ENCODE data around the gene PLEKHJ1. TPM values are rescaled to one million over a fixed set of nuclear protein-coding genes. Genes with fewer than 3 reads are reported as not detected.

PLEKHJ1 gene
- polyA plus RNA-seq, 1 donor from 2014 or later = 219 TPM

GRCh38 chr19:2213799-2214198 lies 22.3 kb downstream of the PLEKHJ1 start:
- no peak overlapping the region for H3K4me2 ChIP-seq (ENCODE audit: low read length)
- no peaks in the 10 kb centered on the region for H3F3A ChIP-seq (ENCODE audit: insufficient read depth, low read length, poor library complexity, severe bottlenecking)
- no peaks in the 10 kb centered on the region for H3K27me3 ChIP-seq (ENCODE audit: insufficient read depth, low read depth, low read length)
- H3K9ac ChIP-seq (ENCODE audit: low read length) = no peak overlapping the region
- H3K9me3 ChIP-seq (ENCODE audit: low read length) = no peaks in the 10 kb centered on the region
- no peaks in the 10 kb centered on the region for H3K9me2 ChIP-seq (ENCODE audit: insufficient read depth, low read length)
- H4K20me1 ChIP-seq (ENCODE audit: insufficient read depth) = no peaks in the 10 kb centered on the region
- H3K36me3 ChIP-seq (ENCODE audit: insufficient read depth, low read length) = no peaks in the 10 kb centered on the region
- H3K27ac ChIP-seq (ENCODE audit: low read length) = no peak overlapping the region
- no peak overlapping the region for H3K4me3 ChIP-seq (ENCODE audit: low read length)
- H3K79me2 ChIP-seq (replicated peaks; ENCODE audit: insufficient read depth, low read length) = no peaks in the 10 kb centered on the region
- H2AFZ ChIP-seq (ENCODE audit: low read depth, low read length) = no peak overlapping the region
- TF ChIP-seq, protein P1, sequence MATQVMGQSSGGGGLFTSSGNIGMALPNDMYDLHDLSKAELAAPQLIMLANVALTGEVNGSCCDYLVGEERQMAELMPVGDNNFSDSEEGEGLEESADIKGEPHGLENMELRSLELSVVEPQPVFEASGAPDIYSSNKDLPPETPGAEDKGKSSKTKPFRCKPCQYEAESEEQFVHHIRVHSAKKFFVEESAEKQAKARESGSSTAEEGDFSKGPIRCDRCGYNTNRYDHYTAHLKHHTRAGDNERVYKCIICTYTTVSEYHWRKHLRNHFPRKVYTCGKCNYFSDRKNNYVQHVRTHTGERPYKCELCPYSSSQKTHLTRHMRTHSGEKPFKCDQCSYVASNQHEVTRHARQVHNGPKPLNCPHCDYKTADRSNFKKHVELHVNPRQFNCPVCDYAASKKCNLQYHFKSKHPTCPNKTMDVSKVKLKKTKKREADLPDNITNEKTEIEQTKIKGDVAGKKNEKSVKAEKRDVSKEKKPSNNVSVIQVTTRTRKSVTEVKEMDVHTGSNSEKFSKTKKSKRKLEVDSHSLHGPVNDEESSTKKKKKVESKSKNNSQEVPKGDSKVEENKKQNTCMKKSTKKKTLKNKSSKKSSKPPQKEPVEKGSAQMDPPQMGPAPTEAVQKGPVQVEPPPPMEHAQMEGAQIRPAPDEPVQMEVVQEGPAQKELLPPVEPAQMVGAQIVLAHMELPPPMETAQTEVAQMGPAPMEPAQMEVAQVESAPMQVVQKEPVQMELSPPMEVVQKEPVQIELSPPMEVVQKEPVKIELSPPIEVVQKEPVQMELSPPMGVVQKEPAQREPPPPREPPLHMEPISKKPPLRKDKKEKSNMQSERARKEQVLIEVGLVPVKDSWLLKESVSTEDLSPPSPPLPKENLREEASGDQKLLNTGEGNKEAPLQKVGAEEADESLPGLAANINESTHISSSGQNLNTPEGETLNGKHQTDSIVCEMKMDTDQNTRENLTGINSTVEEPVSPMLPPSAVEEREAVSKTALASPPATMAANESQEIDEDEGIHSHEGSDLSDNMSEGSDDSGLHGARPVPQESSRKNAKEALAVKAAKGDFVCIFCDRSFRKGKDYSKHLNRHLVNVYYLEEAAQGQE (IDR thresholded peaks at IDR 0.05; ENCODE audit: borderline replicate concordance) = no peak
- TF ChIP-seq POLR2AphosphoS5 (IDR thresholded peaks at IDR 0.05) (no peak), TAF1 (IDR thresholded peaks at IDR 0.05; ENCODE audit: low read depth) (no peak), EZH2 (IDR thresholded peaks at IDR 0.05; ENCODE audit: borderline replicate concordance, insufficient read depth, low read length, poor library complexity, severe bottlenecking) (no peak), MXI1 (conservative IDR thresholded peaks at IDR 0.05; ENCODE audit: poor library complexity, severe bottlenecking) (no peak), RAD21 (conservative IDR thresholded peaks at IDR 0.05) (no peak), SMC3 (conservative IDR thresholded peaks at IDR 0.05; ENCODE audit: poor library complexity) (no peak), EP300 (conservative IDR thresholded peaks at IDR 0.05; ENCODE audit: poor library complexity, severe bottlenecking) (no peak)
- TF ChIP-seq, protein P2, sequence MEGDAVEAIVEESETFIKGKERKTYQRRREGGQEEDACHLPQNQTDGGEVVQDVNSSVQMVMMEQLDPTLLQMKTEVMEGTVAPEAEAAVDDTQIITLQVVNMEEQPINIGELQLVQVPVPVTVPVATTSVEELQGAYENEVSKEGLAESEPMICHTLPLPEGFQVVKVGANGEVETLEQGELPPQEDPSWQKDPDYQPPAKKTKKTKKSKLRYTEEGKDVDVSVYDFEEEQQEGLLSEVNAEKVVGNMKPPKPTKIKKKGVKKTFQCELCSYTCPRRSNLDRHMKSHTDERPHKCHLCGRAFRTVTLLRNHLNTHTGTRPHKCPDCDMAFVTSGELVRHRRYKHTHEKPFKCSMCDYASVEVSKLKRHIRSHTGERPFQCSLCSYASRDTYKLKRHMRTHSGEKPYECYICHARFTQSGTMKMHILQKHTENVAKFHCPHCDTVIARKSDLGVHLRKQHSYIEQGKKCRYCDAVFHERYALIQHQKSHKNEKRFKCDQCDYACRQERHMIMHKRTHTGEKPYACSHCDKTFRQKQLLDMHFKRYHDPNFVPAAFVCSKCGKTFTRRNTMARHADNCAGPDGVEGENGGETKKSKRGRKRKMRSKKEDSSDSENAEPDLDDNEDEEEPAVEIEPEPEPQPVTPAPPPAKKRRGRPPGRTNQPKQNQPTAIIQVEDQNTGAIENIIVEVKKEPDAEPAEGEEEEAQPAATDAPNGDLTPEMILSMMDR (IDR thresholded peaks at IDR 0.05; ENCODE audit: poor library complexity, severe bottlenecking) = no peak

DNA sequence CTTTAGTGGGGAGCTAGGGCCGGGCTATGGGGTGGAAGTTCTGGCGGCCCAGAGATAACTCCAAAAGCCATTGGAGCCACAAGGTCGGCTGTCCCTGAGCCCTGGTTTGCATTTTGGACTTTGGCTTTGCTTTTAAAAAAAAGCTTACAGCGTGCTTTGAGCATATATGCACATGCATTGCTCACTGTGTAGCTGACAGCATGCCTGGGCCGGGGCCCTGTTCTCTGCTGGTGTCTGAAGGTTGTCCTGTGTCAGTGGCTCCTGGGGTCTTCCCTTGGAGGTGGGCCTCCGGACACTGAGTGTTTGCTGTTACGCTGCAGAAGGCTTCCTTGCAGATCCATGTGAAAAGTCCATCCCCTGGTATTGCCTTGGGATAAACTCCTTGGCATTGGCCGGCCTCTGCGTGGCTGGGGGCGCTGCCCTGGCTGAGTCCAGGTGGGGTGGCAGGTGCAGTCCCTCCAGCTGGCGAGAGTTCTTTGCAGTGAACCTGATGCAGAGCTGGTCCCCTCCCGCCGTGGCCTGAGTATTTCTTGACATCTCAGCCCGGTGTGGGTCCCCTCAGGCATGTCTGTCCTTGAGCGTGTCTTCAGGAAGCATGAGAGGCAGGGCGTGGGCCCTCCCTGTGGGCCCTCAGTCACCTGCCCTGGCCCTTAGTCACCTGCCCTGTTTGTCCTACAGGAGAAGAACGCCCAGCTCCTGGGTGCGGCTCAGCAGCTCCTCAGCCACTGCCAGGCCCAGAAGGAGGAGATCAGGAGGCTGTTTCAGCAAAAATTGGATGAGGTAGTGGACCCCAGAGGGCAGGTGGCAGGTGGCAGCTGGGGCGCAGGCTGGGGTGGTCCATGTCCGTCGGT lies 23.0 kb downstream of the PLEKHJ1 start:
- no peak for TF ChIP-seq SMC3 (conservative IDR thresholded peaks at IDR 0.05; ENCODE audit: poor library complexity)
- TF ChIP-seq, protein P2 (IDR thresholded peaks at IDR 0.05; ENCODE audit: poor library complexity, severe bottlenecking) = no peak
- TF ChIP-seq EP300 (conservative IDR thresholded peaks at IDR 0.05; ENCODE audit: poor library complexity, severe bottlenecking) = no peak
- no peak for TF ChIP-seq TAF1 (IDR thresholded peaks at IDR 0.05; ENCODE audit: low read depth)
- no peak for TF ChIP-seq EZH2 (IDR thresholded peaks at IDR 0.05; ENCODE audit: borderline replicate concordance, insufficient read depth, low read length, poor library complexity, severe bottlenecking)
- TF ChIP-seq POLR2AphosphoS5 (IDR thresholded peaks at IDR 0.05) = no peak
- TF ChIP-seq MXI1 (conservative IDR thresholded peaks at IDR 0.05; ENCODE audit: poor library complexity, severe bottlenecking) = no peak
- TF ChIP-seq, protein P1 (IDR thresholded peaks at IDR 0.05; ENCODE audit: borderline replicate concordance) = no peak
- no peak for TF ChIP-seq RAD21 (conservative IDR thresholded peaks at IDR 0.05)
- Histone ChIP-seq H3K4me2 (ENCODE audit: low read length) (no peak overlapping the region), H3K4me3 (ENCODE audit: low read length) (no peak overlapping the region), H3K9ac (ENCODE audit: low read length) (no peak overlapping the region), H3K79me2 (replicated peaks; ENCODE audit: insufficient read depth, low read length) (no peaks in the 10 kb centered on the region), H2AFZ (ENCODE audit: low read depth, low read length) (no peak overlapping the region), H3K27ac (ENCODE audit: low read length) (no peak overlapping the region), H3K27me3 (ENCODE audit: insufficient read depth, low read depth, low read length) (no peaks in the 10 kb centered on the region), H3F3A (ENCODE audit: insufficient read depth, low read length, poor library complexity, severe bottlenecking) (no peaks in the 10 kb centered on the region), H4K20me1 (ENCODE audit: insufficient read depth) (no peaks in the 10 kb centered on the region), H3K9me3 (ENCODE audit: low read length) (no peaks in the 10 kb centered on the region), H3K36me3 (ENCODE audit: insufficient read depth, low read length) (no peaks in the 10 kb centered on the region), H3K9me2 (ENCODE audit: insufficient read depth, low read length) (no peaks in the 10 kb centered on the region)

All from neural cell (in vitro differentiated cells).